ENCODE measurements around the gene CD300LG. TPM values are rescaled to one million over a fixed set of nuclear protein-coding genes. Genes with fewer than 3 reads are reported as not detected.
A peak's percentile ranks its signal among the peaks of the same experiment; 100 is the strongest.

The CD300LG gene
- total and polyA plus RNA-seq, 12 donors: 0.78 to 7.3 (median 2.4) TPM

GRCh38 chr17:43832976-43833829, 13.8 kb upstream of the CD300LG start, which contains the start of gene MPP3:
TSS of gene MPP3 (minus strand) at chr17:43833146. CDS start at chr17:43831906, 1,240 bp downstream.
- 1 to 5% (median 3%) methylated on average over 6 to 69 of the region's 87 CpGs for WGBS, 4 donors
- peaks cover 13% of the 10 kb centered on the region in 2 donors for H3K4me1 ChIP-seq (replicated peaks in 1 of 2)
- peaks cover 6% of the 10 kb centered on the region for H3K27me3 ChIP-seq
- no peaks in the 10 kb centered on the region for H3K36me3 ChIP-seq (replicated peaks in 1 of 2)
- peak within 1 kb of the TSS in 1 of 5 donors; percentile 59 for H3K27ac ChIP-seq
- intact Hi-C loops (cut with DNase I): loop anchor here in 1 of 2 donors (10.0 kb wide), 1 partner anchor 48 kb away; the partner anchor contains the start of gene CFAP97D1
- DNase-seq: peak in 6 of 7 donors; percentile 45 to 71 (median 60)
- peak within 1 kb of the TSS in 2 of 4 donors; percentile 49 to 75 for H3K4me3 ChIP-seq
- H3K9me3 ChIP-seq (replicated peaks in 1 of 3): no peaks in the 10 kb centered on the region
- TF ChIP-seq POLR2A (IDR thresholded peaks at IDR 0.05): peak in 1 of 2 donors; percentile 45
- TF ChIP-seq CTCF (IDR thresholded peaks at IDR 0.05): no peak

DNA sequence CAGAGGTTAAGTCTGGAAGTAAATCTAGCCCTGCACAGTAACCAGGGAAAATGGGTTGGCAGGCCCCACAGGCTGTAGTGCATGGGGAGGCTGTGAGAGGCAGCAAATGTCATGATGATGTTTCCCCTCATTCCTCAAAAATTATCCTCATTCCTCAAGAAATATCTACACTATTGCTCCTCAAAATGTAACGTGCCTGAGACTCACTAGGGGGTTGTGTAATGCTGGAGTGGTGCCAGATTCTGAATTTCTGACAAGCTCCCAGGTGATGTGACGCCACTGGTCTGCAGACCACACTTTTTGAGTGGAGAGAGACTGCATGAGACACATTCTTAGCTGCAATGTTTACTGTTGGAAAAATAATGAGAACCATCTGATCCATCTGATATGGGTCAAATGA, 12.9 kb upstream of the CD300LG start:
- H3K27ac ChIP-seq: no peak overlapping the region
- 53 to 70% (median 56%) methylated on average over 2 of the region's 2 CpGs for WGBS, 4 donors
- H3K4me1 ChIP-seq (replicated peaks in 1 of 2): peaks cover 13% of the 10 kb centered on the region in 2 donors
- H3K9me3 ChIP-seq (replicated peaks in 1 of 3): no peaks in the 10 kb centered on the region
- no peak overlapping the region for H3K4me3 ChIP-seq
- TF ChIP-seq CTCF (IDR thresholded peaks at IDR 0.05) (no peak), POLR2A (IDR thresholded peaks at IDR 0.05) (no peak)
- H3K36me3 ChIP-seq (replicated peaks in 1 of 2): no peaks in the 10 kb centered on the region
- no peak for DNase-seq
- intact Hi-C loops (cut with DNase I): loop anchor here in 1 of 2 donors (10.0 kb wide), 1 partner anchor 49 kb away; the partner anchor contains the start of gene CFAP97D1
- peaks cover 6% of the 10 kb centered on the region for H3K27me3 ChIP-seq

DNA sequence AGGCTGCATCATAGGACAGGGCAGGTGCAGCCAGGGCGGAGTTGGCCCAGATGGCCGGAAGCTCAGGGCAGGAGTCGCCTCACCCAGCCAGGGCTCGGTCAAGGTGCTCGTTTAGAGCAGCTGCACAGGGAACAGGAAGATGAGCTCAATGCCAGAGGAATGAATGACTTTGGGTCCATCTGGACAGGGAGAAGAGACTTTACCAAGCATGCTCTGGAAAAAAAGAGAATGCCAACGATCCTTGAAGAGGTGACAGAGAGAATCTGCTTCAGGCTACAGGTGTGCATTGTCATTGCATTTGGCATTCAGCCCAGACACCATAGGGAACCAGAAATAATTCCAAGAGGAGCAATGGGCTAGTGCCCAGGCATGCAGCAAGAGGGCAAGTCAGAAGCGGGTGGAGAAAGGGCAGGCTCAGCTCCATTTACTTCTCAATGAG, 7.3 kb upstream of the CD300LG start:
- Histone ChIP-seq H3K36me3 (replicated peaks in 1 of 2) (no peaks in the 10 kb centered on the region), H3K27ac (no peak overlapping the region), H3K27me3 (peaks cover 6% of the 10 kb centered on the region), H3K4me3 (no peak overlapping the region), H3K9me3 (replicated peaks in 1 of 3) (no peaks in the 10 kb centered on the region), H3K4me1 (replicated peaks in 1 of 2) (peaks cover 0 to 9% of the 10 kb centered on the region in 2 donors)
- no peak for TF ChIP-seq CTCF (IDR thresholded peaks at IDR 0.05)
- TF ChIP-seq POLR2A (IDR thresholded peaks at IDR 0.05): no peak
- intact Hi-C loops (cut with DNase I): loop anchor here (10.0 kb wide), 3 partner anchors 55 to 145 kb away; partner anchors contain the start of gene CFAP97D1 (in 1 of the 2)
- DNase-seq: no peak
- WGBS, 4 donors: 41 to 58% (median 46%) methylated on average over 7 of the region's 7 CpGs

GRCh38 chr17:43840814-43841213, 6.2 kb upstream of the CD300LG start:
- 45 to 63% (median 52%) methylated on average over 4 of the region's 4 CpGs for WGBS, 4 donors
- no peak for DNase-seq
- no peaks in the 10 kb centered on the region for H3K36me3 ChIP-seq (replicated peaks in 1 of 2)
- H3K9me3 ChIP-seq (replicated peaks in 1 of 3): no peaks in the 10 kb centered on the region
- no peak overlapping the region for H3K4me3 ChIP-seq
- peaks cover 6% of the 10 kb centered on the region for H3K27me3 ChIP-seq
- intact Hi-C loops (cut with DNase I): loop anchor here (10.0 kb wide), 2 partner anchors 76 to 146 kb away; no protein-coding TSS in a partner anchor
- TF ChIP-seq POLR2A (IDR thresholded peaks at IDR 0.05): no peak
- TF ChIP-seq CTCF (IDR thresholded peaks at IDR 0.05): peak in 2 of 6 experiments; percentile 10 to 11
- peak overlapping the region in 2 of 5 donors; percentile 13 to 23 for H3K27ac ChIP-seq
- H3K4me1 ChIP-seq (replicated peaks in 1 of 2): peaks cover 0 to 9% of the 10 kb centered on the region in 2 donors

All from adrenal gland (tissue), 12 donors.